Central memory CD4-positive, alpha-beta T cell (primary cell): ENCODE data around the gene GSG1L2.
"Not testable (repeated sequence)": the region's sequence is repeated elsewhere in the genome, so short reads cannot be mapped to it uniquely, and the experiment has no call there.

Experiments
- DNase-seq: peaks from one replicate; pipeline ENCODE4 v3.0.0; 2022

GSG1L2 gene

GRCh38 chr17:9788601-9789000 lies 33.3 kb downstream of the GSG1L2 start:
- no peak for DNase-seq

GRCh38 chr17:9784544-9784943 lies 37.3 kb downstream of the GSG1L2 start:
- no peak for DNase-seq

- not testable (repeated sequence) for DNase-seq
Observed at GRCh38 chr17:9783465-9783864, 38.4 kb downstream of the GSG1L2 start.

GRCh38 chr17:9783050-9783449 lies 38.8 kb downstream of the GSG1L2 start:
- DNase-seq = no peak

- DNase-seq = no peak
Observed at GRCh38 chr17:9780552-9780951, 41.3 kb downstream of the GSG1L2 start.

- no peak for DNase-seq
Observed at GRCh38 chr17:9776911-9777310, 45.0 kb downstream of the GSG1L2 start.

GRCh38 chr17:9772658-9773057 lies 49.2 kb downstream of the GSG1L2 start:
- no peak for DNase-seq

- DNase-seq = no peak
Observed at GRCh38 chr17:9771465-9771864, 50.4 kb downstream of the GSG1L2 start.

GRCh38 chr17:9769036-9769695 lies 52.7 kb downstream of the GSG1L2 start:
- DNase-seq = no peak

GRCh38 chr17:9768381-9768934 lies 53.4 kb downstream of the GSG1L2 start:
- peak; percentile 5 for DNase-seq

- DNase-seq = no peak
Observed at GRCh38 chr17:9767432-9767991, 54.4 kb downstream of the GSG1L2 start.

GRCh38 chr17:9766970-9767369 lies 54.9 kb downstream of the GSG1L2 start:
- DNase-seq = no peak

- DNase-seq = no peak
Observed at GRCh38 chr17:9765322-9765721, 56.6 kb downstream of the GSG1L2 start.

GRCh38 chr17:9763643-9764042 lies 58.2 kb downstream of the GSG1L2 start:
- DNase-seq = no peak

GRCh38 chr17:9760266-9760665 lies 61.6 kb downstream of the GSG1L2 start:
- DNase-seq = no peak

GRCh38 chr17:9755083-9755482 lies 66.8 kb downstream of the GSG1L2 start:
- DNase-seq = no peak
